Gastrocnemius medialis (tissue), 4 donors: Measurements from ENCODE around the gene FBXO46.

Experiments used
- POLR2A ChIP-seq, 2 donors: fragments of 450-650 bp; IDR thresholded peaks; one replicate each; pipeline ENCODE4 v1.6.1; 2017; ENCODE audit warnings: antibody characterized with exemption in 2 of 2, mild to moderate bottlenecking in 2 of 2, moderate library complexity in 2 of 2
- TF ChIP-seq, protein P1 (sequence below), 5 experiments: fragments of 450-650 bp in 3 of 5; fragments of 200-600 bp in 2 of 5; sonication (generic) in 2 of 5; IDR thresholded peaks in 4 of 5; conservative IDR thresholded peaks in 1 of 5; 1 replicate in 4 of 5; 2 replicates in 1 of 5; pipeline ENCODE4 v1.5.1; 2016 to 2019; ENCODE audit warnings: antibody characterized with exemption in 5 of 5, mild to moderate bottlenecking in 3 of 5, moderate library complexity in 3 of 5

DNA sequence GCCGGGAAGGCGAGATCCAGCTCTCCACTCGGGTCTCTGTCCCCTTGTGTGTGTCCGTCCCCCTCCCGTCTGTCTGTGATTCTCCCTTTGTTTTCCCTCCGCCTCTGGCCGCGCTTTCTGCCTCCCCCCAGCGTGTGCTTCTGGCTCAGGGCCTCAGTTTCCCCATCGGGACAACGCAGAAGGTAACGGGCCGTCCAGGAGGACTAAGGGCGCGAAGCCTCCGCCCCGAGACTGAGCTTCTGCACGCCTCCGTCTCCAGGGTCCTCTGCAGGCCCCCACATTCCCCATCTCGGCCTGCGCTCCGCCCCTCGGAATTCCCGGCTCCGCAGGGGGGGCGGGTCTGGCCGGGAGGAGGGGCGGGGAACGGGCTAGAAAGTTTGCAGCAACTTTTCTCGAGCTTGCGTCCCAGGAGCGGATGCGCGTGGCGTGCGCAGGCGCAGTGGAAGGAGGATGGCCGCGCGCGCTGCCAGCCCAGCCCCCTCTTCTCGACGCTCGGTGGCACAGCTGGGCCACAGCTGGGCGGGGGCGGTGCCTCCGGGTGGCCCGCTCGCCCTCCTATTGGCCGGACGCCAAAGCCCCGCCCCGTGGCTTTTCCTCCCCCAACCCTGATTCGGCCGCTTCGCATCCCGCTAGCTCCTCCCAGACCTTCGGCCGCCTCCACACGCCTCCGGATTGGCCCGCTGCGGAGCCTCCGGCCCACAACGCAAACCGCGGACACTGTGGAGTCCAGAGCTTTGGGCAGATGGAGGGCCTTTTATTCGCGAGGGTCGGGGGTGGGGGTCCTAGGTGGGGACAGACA lies 38.5 kb upstream of the FBXO46 start, which contains the start of gene SIX5:
- TF ChIP-seq, protein P1, sequence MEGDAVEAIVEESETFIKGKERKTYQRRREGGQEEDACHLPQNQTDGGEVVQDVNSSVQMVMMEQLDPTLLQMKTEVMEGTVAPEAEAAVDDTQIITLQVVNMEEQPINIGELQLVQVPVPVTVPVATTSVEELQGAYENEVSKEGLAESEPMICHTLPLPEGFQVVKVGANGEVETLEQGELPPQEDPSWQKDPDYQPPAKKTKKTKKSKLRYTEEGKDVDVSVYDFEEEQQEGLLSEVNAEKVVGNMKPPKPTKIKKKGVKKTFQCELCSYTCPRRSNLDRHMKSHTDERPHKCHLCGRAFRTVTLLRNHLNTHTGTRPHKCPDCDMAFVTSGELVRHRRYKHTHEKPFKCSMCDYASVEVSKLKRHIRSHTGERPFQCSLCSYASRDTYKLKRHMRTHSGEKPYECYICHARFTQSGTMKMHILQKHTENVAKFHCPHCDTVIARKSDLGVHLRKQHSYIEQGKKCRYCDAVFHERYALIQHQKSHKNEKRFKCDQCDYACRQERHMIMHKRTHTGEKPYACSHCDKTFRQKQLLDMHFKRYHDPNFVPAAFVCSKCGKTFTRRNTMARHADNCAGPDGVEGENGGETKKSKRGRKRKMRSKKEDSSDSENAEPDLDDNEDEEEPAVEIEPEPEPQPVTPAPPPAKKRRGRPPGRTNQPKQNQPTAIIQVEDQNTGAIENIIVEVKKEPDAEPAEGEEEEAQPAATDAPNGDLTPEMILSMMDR (IDR thresholded peaks at IDR 0.05 in 4 of 5, conservative IDR thresholded peaks at IDR 0.05 in 1 of 5), result no peak
- TF ChIP-seq POLR2A (IDR thresholded peaks at IDR 0.05), result peak; percentile 60 to 75
